Measurements from ENCODE around the gene ZNF557. TPM values are rescaled to one million over a fixed set of nuclear protein-coding genes. Genes with fewer than 3 reads are reported as not detected.

Gene ZNF557
- polyA plus RNA-seq, 4 donors = 7.2 to 7.9 (median 7.8) TPM

- DNase-seq (ENCODE audit: low read depth in 4 of 4, low spot score in 3 of 4) = no peak
Measured at GRCh38 chr19:7120499-7120898, 51.0 kb downstream of the ZNF557 start.

GRCh38 chr19:7122701-7123100 lies 53.2 kb downstream of the ZNF557 start:
- DNase-seq (ENCODE audit: low read depth in 4 of 4, low spot score in 3 of 4) = no peak

GRCh38 chr19:7124782-7125181 lies 55.3 kb downstream of the ZNF557 start:
- no peak for DNase-seq (ENCODE audit: low read depth in 4 of 4, low spot score in 3 of 4)

GRCh38 chr19:7125221-7125620 lies 55.7 kb downstream of the ZNF557 start:
- no peak for DNase-seq (ENCODE audit: low read depth in 4 of 4, low spot score in 3 of 4)

DNA sequence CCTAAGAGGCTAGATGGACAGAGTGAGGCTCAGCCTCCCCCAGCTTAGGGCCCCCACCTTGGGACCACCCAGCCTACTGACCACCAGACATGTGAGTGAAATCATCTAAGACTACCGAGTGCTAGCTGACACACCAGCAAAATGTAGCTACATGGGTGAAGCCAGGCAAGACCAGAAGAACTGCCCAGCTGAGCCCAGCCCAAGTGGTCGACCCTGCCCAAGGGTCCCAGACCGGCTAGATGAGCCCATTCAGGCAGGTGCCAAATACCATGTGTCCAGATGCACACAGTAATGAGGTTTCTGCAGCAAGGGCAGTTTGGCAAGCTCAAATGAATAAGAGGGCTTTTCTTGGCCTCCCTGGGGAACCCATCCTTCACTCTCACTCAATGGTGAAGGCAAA lies 56.6 kb downstream of the ZNF557 start:
- DNase-seq (ENCODE audit: low read depth in 4 of 4, low spot score in 3 of 4) = no peak

DNA sequence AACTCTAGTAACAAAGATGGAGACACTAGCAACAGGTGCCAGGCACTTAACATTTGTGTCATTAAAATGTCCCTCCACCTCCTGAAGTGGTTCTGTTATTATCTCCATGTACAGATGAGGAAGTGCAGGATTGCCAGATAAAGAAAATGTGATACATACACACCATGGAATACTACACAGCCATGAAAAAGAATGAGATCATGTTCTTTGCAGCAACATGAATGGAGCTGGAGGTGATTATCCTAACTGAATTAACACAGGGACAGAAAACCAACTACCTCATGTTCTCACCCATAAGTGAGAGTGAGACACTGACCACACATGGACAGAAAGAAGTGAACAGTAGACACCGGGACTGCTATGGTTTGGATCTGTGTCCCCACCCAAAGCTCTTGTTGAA lies 60.5 kb downstream of the ZNF557 start:
- no peak for DNase-seq (ENCODE audit: low read depth in 4 of 4, low spot score in 3 of 4)

DNA sequence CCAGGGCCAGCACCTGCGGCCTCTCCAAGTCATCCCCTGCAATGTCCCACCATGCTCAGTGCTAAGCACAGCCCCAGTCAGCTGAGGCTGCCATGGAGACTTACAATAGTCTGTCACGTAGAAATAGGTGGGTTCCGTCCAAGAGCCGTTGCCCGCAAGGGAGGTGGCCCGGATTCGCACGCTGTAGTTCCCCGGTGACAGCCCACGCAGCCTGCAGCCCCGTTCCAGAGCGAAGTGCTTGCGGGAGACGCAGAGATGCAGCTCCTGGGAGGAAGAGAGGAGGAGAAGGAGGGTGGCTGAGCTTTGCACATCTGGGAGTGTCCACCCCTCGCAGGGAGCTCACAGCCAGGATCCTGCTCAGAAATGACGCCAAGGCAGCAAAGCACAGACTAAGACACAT lies 62.6 kb downstream of the ZNF557 start:
- DNase-seq (ENCODE audit: low read depth in 4 of 4, low spot score in 3 of 4) = no peak

- DNase-seq (ENCODE audit: low read depth in 4 of 4, low spot score in 3 of 4) = no peak
Measured at GRCh38 chr19:7137120-7137519, 67.6 kb downstream of the ZNF557 start.

Other genes with a start within 250 kb of the ZNF557 start
- gene ADGRE1, start 182.1 kb upstream of the ZNF557 start, polyA plus RNA-seq (ENCODE audit: insufficient read length in 4 of 4) = under 1 TPM; 0.10 to 0.26 (median 0.13) TPM
- gene MBD3L2B, start 48.3 kb upstream of the ZNF557 start, polyA plus RNA-seq (ENCODE audit: insufficient read length in 4 of 4) = not detected
- gene MBD3L5, start 39.1 kb upstream of the ZNF557 start, polyA plus RNA-seq (ENCODE audit: insufficient read length in 4 of 4) = not detected
- gene MBD3L4, start 29.5 kb upstream of the ZNF557 start, polyA plus RNA-seq (ENCODE audit: insufficient read length in 4 of 4) = not detected
- gene MBD3L2, start 20.4 kb upstream of the ZNF557 start, polyA plus RNA-seq (ENCODE audit: insufficient read length in 4 of 4) = not detected
- not detected for gene MBD3L3, start 11.0 kb upstream of the ZNF557 start, polyA plus RNA-seq (ENCODE audit: insufficient read length in 4 of 4)
- 10 to 100 TPM; 23.1 to 28.1 (median 26.4) TPM for gene INSR, start 224.7 kb downstream of the ZNF557 start, polyA plus RNA-seq (ENCODE audit: insufficient read length in 4 of 4)